ENCODE results near the gene HELZ. TPM values are rescaled to one million over a fixed set of nuclear protein-coding genes. Genes with fewer than 3 reads are reported as not detected.
"Not testable (repeated sequence)": the region's sequence is repeated elsewhere in the genome, so short reads cannot be mapped to it uniquely, and the experiment has no call there.

HELZ gene
- total RNA-seq, 1 donor: 46.5 TPM

DNA sequence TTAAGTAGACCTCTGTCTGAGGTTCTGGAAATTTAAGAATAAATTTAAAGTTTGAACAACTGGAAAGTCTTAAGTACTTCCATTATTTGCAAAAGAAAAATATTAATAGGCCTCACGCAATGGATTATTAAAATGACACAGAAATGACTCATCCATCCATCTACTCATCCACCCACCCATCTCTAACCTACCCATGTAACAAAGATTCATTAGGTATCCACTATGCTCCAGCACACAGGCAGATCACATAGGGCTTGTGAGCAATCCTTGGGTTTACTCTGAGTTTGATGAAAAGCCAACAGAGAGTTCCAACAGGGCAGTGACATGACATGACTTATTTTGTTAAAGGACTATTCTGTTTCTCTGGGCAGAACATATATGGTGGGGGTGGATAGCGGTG lies 93.3 kb downstream of the HELZ start:
- peak; percentile 34 for DNase-seq (ENCODE audit: low read depth)
- H3K4me3 ChIP-seq (ENCODE audit: low read depth, low read length): no peak overlapping the region
- TF ChIP-seq, protein P1, sequence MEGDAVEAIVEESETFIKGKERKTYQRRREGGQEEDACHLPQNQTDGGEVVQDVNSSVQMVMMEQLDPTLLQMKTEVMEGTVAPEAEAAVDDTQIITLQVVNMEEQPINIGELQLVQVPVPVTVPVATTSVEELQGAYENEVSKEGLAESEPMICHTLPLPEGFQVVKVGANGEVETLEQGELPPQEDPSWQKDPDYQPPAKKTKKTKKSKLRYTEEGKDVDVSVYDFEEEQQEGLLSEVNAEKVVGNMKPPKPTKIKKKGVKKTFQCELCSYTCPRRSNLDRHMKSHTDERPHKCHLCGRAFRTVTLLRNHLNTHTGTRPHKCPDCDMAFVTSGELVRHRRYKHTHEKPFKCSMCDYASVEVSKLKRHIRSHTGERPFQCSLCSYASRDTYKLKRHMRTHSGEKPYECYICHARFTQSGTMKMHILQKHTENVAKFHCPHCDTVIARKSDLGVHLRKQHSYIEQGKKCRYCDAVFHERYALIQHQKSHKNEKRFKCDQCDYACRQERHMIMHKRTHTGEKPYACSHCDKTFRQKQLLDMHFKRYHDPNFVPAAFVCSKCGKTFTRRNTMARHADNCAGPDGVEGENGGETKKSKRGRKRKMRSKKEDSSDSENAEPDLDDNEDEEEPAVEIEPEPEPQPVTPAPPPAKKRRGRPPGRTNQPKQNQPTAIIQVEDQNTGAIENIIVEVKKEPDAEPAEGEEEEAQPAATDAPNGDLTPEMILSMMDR (IDR thresholded peaks at IDR 0.05; ENCODE audit: insufficient read depth, low read length): no peak

DNA sequence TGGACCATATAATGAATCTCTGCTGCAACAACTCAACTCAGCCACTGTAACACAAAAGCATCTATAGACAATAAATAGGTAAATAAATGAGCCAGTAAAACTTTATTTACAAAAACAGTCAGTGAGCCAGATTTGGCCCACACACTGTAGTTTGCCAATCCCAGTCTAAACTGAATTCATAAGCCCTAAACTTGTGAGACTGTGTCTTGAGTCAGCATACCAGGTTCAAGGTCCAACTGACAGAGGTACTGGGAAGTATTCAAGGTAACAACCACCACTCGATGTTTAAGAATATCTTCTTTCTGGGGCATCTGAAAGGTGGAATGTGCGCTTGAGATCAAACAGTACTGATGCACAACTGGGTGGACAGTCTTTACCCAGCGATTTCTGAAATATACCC lies 94.2 kb downstream of the HELZ start:
- TF ChIP-seq, protein P1 (IDR thresholded peaks at IDR 0.05; ENCODE audit: insufficient read depth, low read length): no peak

DNA sequence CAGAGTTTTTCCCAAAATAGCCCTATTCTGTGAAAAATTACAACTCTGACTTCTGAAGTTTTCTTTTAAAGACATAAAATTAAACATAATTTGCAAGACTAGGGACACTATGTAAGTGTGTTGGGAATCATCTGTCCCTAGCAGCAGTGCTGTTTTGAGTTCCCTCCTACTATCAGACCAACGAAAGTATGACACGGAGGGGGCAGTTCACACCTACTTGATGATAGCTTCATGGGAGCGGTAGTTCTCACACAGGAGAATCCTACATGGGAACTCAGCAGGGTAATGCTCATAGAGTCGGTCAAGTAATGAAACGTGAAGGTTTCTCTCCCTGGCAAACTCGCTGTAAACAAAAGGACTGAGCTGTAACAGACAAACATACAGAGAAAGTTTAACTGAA lies 96.6 kb downstream of the HELZ start:
- no peak overlapping the region for H3K4me3 ChIP-seq (ENCODE audit: low read depth, low read length)
- TF ChIP-seq, protein P1 (IDR thresholded peaks at IDR 0.05; ENCODE audit: insufficient read depth, low read length): no peak
- no peak for DNase-seq (ENCODE audit: low read depth)

More for the DNA sequence above, 94.2 kb downstream of the HELZ start:
- no peak for DNase-seq (ENCODE audit: low read depth)
- H3K4me3 ChIP-seq (ENCODE audit: low read depth, low read length): no peak overlapping the region

DNA sequence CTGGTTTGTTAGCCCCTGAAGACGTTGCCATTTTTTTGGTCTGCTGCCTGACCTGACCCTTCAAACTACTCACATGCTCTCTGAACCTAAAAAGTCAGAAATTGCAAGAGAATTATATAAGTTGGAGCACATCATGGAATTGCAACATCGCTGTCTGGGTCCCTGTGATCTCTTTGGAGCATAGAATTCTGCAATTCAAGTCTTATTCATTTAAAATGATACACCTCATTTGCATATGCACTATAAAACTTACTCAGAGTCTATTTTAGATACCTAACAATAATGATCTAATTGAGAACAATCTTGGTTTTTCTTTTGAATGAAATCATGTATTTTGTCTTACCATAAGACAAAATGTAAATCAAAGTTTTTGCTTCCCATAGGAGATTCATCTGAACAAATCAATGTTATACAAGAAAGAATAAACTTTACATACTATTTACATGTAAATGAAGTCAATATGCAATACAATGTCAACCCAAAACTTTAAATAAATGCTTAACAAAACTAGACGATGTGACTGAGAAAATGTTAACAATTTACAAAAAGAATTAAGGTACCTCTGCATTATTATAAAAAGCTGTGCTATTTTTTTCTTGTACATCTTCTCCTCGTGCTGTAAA lies 99.7 kb downstream of the HELZ start:
- TF ChIP-seq, protein P1 (IDR thresholded peaks at IDR 0.05; ENCODE audit: insufficient read depth, low read length): no peak
- DNase-seq (ENCODE audit: low read depth): no peak
- H3K4me3 ChIP-seq (ENCODE audit: low read depth, low read length): no peak overlapping the region

DNA sequence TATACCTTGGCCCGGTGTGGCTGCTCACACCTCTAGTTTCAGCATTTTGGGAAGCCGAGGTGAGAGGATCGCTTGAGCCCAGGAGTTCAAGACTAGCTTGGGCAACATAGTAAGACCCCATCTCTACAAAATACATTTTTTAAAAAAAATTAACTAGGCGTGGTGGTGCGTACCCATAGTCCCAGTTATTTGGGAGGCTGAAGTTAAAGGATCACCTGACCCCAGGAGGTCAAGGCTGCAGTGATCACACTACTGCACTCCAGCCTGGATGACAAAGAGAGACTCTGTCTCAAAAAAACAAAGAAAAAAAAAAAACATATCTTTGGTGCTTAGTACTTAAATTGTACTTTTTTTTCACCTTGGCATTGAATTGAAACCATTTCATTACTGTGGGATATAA lies 101.7 kb downstream of the HELZ start:
- H3K4me3 ChIP-seq (ENCODE audit: low read depth, low read length): no peak overlapping the region
- no peak for DNase-seq (ENCODE audit: low read depth)
- TF ChIP-seq, protein P1 (IDR thresholded peaks at IDR 0.05; ENCODE audit: insufficient read depth, low read length): no peak

DNA sequence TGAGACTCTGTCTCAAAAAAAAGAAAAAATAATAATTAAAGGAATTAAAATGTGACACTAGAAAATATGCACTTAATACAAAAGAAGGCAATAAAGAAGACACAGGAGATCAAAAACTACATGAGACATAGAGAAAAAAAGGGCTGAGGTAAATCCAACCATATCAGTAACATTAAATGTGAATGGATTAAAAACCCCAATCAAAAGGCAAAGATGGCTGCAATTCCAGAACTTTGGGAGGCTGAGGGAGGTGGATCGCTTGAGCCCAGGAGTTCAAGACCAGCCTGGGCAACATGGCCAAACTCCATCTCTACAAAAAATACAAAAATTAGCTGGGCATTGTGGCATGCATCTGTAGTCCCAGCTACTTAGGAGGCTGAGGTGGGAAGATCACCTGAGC lies 103.0 kb downstream of the HELZ start:
- not testable (repeated sequence) for DNase-seq (ENCODE audit: low read depth); H3K4me3 ChIP-seq (ENCODE audit: low read depth, low read length)

DNA sequence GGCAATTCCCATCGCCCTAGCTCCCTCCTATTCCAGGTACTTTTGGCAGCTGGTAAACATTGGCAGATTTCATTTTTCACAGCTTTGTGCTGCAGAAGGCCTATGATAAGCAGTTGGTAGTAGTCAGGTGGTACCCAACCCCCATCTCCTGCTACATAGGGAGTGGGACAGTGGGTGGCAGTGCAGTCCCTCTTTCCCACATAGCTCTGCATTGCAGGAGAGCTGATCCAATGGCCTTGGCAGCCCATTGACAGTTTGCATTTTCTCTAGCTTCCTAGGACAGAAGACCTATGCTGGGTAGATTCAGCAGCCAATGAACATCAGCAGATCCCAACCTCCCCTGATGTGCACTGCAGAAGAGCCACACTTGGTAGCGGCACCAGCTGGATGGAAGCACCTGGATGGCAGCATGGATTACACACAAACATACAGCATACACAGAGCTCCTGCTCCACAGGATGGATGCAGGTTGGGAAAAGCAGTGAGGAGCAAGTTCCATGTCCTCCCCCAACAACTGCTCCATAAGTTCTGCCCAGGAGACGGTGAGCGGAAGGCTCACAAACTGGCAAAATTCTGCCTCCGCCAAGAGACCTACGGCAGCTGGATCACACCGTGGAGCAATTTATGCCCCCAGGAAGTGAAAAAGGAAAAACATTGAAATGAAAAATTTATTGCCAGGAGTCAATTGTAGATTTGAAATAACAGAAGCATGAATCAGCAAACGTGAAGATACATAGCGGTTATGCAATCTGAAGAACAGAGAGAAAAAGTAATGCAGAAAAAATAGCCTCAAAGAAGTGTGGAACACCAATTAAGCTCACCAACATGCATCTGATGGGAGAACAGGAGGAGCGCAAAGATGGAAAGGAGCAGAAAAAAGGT lies 105.0 kb downstream of the HELZ start:
- H3K4me3 ChIP-seq (ENCODE audit: low read depth, low read length): no peak overlapping the region
- TF ChIP-seq, protein P1 (IDR thresholded peaks at IDR 0.05; ENCODE audit: insufficient read depth, low read length): no peak
- DNase-seq (ENCODE audit: low read depth): peak; percentile 39
